T-helper 1 cell treated with Interleukin-12 subunit alpha and Interleukin-12 subunit beta and Interleukin-4 antibody, amounts not matched to agents 30 μg/mL and 1 μg/mL, for 36 hours (primary cell): ENCODE measurements around the gene CPPED1.

Experiments
- H3K27ac Mint-ChIP-seq: one replicate; pipeline ENCODE4 v1.8.0; 2021; ENCODE audit warnings: mild to moderate bottlenecking, mixed read lengths
- H3K27me3 Mint-ChIP-seq: one replicate; pipeline ENCODE4 v1.8.0; 2021; ENCODE audit warnings: low read depth, mixed read lengths
- H3K36me3 Mint-ChIP-seq: one replicate; pipeline ENCODE4 v1.8.0; 2021; ENCODE audit warnings: low read depth, mixed read lengths
- H3K4me1 Mint-ChIP-seq: one replicate; pipeline ENCODE4 v1.8.0; 2021; ENCODE audit warnings: low read depth, mixed read lengths
- H3K4me3 Mint-ChIP-seq: one replicate; pipeline ENCODE4 v1.8.0; 2021; ENCODE audit warnings: mild to moderate bottlenecking, moderate library complexity, mixed read lengths
- H3K9me3 Mint-ChIP-seq: one replicate; pipeline ENCODE4 v1.8.0; 2021; ENCODE audit warnings: mixed read lengths

Gene CPPED1

GRCh38 chr16:12609937-12610699 is 193.6 kb downstream of the CPPED1 start:
- Mint-ChIP-seq H3K27ac (no peak overlapping the region), H3K4me1 (peaks cover 7% of the 10 kb centered on the region), H3K4me3 (no peak overlapping the region), H3K9me3 (peaks cover 19% of the 10 kb centered on the region), H3K27me3 (peaks cover 21% of the 10 kb centered on the region), H3K36me3 (peaks cover 4% of the 10 kb centered on the region)
